Omental fat pad (tissue), 4 donors: ENCODE data around the gene GNAO1. TPM values are rescaled to one million over a fixed set of nuclear protein-coding genes. Genes with fewer than 3 reads are reported as not detected.

ENCODE experiments used
- ATAC-seq: fragments of 150-250 bp; one replicate; pipeline ENCODE4 v1.9.1; 2016; ENCODE audit warnings: mild to moderate bottlenecking, moderate library complexity; ENCODE audit not compliant: low FRiP score
- DNase-seq: peaks from one replicate; pipeline ENCODE4 v3.0.0-alpha.2; 2019; ENCODE audit warnings: low spot score
- total RNA-seq, 4 donors: library from RNA; depleted of rRNA; stranded (reverse); fragments of >200 nt; gene quantifications; one replicate each; pipeline ENCODE4 v1.1.0, GENCODE V29; 2016
- TF ChIP-seq, protein P1 (sequence below), 3 donors: fragments of 450-650 bp; IDR thresholded peaks; one replicate each; pipeline ENCODE4 v1.5.1; 2016 to 2017; ENCODE audit warnings: antibody characterized with exemption in 3 of 3, mild to moderate bottlenecking in 3 of 3, moderate library complexity in 2 of 3

Gene GNAO1
- total RNA-seq, 4 donors from 2014 or later: 1.4 to 2.6 (median 2.3) TPM

DNA sequence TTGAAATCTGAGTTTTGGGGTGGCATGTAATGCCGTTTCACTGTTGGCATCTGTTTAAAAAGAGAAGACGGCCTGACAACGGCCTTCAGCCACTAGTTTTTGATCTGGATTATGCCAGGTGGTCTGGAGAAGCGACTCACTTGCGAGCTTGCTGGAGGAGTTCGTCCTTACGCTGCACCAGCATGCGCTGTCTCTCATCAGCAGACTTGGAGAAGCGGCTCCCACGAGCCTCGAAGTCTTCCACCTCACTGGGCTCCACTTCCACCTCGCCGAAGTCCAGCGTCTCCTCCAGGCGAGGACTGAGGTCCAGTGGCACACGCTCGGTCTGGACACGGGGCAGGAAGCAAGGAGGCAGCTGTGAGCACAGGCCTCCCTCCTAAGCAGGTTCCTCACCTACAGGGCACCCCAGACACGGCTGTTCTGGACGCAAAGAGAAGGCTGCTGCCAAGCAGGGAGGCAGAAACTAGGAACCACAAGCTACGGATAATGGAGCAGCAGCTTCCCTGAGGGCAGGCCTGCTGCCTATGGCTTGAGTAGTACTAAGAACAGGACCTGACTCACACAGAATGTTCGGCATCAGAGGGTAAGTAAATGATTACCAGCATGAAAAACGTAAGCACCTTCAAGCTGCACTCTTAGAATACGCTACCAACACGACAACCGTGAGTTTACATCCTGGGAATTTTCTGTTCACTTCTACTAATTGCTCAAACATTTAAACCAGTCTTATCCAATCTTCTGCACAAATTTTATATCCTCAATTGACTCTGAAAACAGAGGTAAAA lies 172.7 kb downstream of the GNAO1 start:
- TF ChIP-seq, protein P1, sequence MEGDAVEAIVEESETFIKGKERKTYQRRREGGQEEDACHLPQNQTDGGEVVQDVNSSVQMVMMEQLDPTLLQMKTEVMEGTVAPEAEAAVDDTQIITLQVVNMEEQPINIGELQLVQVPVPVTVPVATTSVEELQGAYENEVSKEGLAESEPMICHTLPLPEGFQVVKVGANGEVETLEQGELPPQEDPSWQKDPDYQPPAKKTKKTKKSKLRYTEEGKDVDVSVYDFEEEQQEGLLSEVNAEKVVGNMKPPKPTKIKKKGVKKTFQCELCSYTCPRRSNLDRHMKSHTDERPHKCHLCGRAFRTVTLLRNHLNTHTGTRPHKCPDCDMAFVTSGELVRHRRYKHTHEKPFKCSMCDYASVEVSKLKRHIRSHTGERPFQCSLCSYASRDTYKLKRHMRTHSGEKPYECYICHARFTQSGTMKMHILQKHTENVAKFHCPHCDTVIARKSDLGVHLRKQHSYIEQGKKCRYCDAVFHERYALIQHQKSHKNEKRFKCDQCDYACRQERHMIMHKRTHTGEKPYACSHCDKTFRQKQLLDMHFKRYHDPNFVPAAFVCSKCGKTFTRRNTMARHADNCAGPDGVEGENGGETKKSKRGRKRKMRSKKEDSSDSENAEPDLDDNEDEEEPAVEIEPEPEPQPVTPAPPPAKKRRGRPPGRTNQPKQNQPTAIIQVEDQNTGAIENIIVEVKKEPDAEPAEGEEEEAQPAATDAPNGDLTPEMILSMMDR (IDR thresholded peaks at IDR 0.05): no peak
- ATAC-seq: no peak
- no peak for DNase-seq

DNA sequence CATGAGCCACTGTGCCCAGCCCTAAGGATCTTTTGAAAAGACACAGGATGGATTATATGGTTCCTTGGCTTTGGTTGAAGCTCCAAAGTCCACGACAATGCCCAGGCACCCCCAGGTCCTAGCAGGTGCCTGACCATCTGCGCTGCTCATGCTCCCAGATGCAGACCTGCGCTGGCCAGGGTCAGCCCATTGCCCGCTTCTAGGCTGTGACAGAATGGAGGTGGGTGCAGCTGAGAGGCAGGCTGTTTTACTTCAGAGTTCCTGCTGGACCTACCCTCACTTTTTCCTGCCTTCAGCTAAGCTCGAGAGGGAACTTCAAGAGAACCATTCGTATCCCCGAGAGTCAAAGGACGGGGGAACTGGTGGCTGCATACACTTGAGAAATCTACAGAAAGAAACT lies 173.6 kb downstream of the GNAO1 start:
- TF ChIP-seq, protein P1 (IDR thresholded peaks at IDR 0.05): no peak
- DNase-seq (no peak), ATAC-seq (no peak)

DNA sequence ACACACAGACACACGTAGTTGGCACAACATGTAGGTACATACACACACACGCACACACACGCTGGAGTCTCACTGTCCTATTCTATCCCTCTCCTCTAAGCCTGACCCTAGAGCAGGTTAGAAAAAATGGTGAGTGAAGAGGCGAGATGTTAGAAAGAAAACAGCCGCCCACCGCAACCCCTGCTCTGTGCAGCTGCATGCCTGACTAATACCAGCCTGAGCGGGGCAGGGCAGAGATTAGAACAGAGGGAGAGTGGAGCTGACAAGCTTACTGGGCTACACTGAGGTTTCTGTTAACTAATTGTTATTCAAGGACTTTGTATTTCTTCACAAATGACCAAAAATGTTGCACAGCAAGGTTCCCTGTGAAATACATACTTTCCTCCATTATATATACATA lies 174.3 kb downstream of the GNAO1 start:
- DNase-seq (no peak), ATAC-seq (no peak)
- TF ChIP-seq, protein P1 (IDR thresholded peaks at IDR 0.05): no peak

DNA sequence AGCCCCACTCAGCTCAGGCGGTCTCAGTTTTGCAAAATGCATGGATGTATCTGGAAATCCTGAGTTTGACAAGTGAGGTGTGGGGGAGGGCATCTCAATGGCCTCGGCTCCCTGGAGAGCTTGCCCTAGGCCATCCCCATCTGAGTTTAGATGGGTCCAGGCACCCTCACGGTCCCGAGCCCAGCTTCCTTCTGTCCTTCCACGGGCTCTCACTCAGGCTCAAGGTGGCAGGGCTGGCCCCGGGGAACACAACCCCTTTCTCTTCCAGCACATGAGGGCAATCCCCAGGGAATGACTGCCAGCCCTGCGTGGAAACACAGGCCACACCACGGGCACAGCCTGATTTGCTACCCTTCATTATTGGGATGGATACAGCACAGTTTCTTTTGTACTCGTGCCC lies 175.7 kb downstream of the GNAO1 start:
- TF ChIP-seq, protein P1 (IDR thresholded peaks at IDR 0.05): no peak
- ATAC-seq (no peak), DNase-seq (no peak)

DNA sequence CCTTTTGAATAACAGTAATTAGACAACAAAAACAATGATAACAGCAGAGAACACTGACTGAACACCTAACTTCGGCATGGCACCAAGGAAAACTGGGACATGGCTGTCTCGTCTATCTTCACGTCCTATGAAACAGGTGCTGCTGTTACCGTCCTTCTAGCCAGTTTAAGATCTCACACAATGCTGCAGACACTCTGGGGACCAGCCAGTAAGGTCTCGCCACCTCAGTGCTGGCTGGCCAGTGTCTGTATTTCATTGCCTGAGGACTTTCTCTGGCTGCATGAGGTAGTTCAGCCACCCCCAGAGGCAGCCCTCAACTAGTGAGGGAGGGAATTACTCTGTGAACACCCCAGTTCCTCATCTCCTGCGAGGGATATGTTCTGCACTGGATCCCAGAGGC lies 176.5 kb downstream of the GNAO1 start:
- DNase-seq (no peak), ATAC-seq (no peak)
- TF ChIP-seq, protein P1 (IDR thresholded peaks at IDR 0.05): no peak

DNA sequence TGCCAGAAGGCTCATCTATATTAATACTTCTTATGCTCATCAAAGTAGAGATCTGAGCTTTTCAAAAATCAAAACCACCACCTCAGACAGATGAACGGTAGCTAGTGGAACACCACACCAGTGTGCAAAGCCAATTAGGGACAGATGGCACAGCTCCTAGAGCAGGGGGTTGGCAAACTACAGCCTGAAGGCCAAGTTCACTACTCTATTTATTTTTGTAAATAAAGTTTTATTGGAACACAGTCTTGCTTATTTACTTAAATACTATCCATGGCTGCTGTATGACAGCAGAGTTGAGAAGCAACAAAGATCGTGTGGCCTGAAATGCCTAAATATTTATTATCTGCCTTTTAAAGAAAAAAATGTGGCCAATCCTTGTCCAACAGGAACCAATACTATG lies 177.3 kb downstream of the GNAO1 start:
- no peak for DNase-seq
- TF ChIP-seq, protein P1 (IDR thresholded peaks at IDR 0.05): no peak
- no peak for ATAC-seq

DNA sequence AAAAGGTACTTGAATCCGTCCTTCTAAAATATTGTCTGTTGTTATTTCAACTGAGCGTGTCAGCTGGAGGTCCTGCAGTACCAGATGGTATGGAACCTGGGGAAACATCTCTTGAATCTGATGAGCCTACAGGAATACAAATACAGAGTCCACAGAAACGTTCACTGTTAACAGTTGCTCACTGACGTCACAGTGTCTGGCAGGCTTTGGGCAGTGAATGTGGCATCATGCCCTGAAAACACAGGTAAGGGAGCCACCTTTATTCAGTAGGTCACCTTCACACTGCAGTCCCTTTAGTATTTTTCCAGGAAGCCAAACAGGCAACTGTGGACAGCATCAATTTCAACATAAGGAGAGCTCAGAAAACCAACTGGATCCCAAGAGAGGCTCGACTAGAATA lies 177.9 kb downstream of the GNAO1 start:
- TF ChIP-seq, protein P1 (IDR thresholded peaks at IDR 0.05): no peak
- DNase-seq (no peak), ATAC-seq (no peak)
